Gastrocnemius medialis (tissue), 4 donors: Measurements from ENCODE around the gene ARHGAP22.

ENCODE experiments used
- POLR2A ChIP-seq, 2 donors: fragments of 450-650 bp; IDR thresholded peaks; one replicate each; pipeline ENCODE4 v1.6.1; 2017; ENCODE audit warnings: antibody characterized with exemption in 2 of 2, mild to moderate bottlenecking in 2 of 2, moderate library complexity in 2 of 2
- TF ChIP-seq, protein P1 (sequence below), 5 experiments: fragments of 450-650 bp in 3 of 5; fragments of 200-600 bp in 2 of 5; sonication (generic) in 2 of 5; IDR thresholded peaks in 4 of 5; conservative IDR thresholded peaks in 1 of 5; 1 replicate in 4 of 5; 2 replicates in 1 of 5; pipeline ENCODE4 v1.5.1; 2016 to 2019; ENCODE audit warnings: antibody characterized with exemption in 5 of 5, mild to moderate bottlenecking in 3 of 5, moderate library complexity in 3 of 5

DNA sequence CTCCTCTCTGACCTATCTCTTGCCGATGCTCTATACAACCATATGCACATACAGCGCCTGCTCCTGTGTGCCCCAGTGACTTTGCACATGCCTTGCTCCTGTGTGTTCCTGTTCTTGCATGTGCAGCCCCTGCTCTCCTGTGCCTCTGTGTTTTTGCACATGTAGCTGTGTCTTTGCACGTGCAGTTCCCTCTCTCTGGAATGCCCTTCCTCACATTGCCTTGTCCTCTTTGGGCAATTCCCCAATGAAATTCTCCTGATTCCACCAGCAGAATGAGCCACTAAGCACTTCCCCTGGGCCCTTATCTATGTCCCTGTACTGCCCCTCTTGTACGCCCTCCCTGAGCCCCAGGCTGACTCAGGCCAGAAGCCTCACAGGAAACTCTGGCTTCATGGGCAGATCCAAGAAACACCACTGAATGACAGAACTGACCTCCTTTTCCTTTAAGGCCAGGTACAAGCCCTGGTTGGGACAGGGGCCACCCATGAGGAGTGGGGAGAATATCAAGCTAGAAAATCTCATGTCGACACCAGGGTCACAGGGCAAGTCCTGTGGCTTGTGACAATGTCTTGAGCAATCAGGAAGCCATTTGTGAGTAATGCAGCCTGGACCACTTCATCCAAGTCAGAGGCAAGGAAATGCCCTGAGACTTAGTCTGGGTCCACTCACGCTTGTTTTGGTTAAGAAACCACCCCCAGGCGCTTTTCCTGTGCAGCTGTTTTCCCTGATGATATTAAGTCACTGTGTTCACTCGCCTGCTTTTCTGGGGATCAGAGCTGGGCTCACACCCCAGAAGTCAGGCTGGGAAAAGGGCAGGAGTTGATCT, 1.9 kb upstream of the ARHGAP22 start:
- peak; percentile 9 to 19 for TF ChIP-seq POLR2A (IDR thresholded peaks at IDR 0.05)
- TF ChIP-seq, protein P1, sequence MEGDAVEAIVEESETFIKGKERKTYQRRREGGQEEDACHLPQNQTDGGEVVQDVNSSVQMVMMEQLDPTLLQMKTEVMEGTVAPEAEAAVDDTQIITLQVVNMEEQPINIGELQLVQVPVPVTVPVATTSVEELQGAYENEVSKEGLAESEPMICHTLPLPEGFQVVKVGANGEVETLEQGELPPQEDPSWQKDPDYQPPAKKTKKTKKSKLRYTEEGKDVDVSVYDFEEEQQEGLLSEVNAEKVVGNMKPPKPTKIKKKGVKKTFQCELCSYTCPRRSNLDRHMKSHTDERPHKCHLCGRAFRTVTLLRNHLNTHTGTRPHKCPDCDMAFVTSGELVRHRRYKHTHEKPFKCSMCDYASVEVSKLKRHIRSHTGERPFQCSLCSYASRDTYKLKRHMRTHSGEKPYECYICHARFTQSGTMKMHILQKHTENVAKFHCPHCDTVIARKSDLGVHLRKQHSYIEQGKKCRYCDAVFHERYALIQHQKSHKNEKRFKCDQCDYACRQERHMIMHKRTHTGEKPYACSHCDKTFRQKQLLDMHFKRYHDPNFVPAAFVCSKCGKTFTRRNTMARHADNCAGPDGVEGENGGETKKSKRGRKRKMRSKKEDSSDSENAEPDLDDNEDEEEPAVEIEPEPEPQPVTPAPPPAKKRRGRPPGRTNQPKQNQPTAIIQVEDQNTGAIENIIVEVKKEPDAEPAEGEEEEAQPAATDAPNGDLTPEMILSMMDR (IDR thresholded peaks at IDR 0.05 in 4 of 5, conservative IDR thresholded peaks at IDR 0.05 in 1 of 5), result no peak
